Activated naive CD8-positive, alpha-beta T cell treated with anti-CD3 and anti-CD28 coated beads, Interleukin-2, amount 10 ng/mL, durations not matched to agents 7 days and 5 days (primary cell): Measurements from ENCODE around the gene SLC25A17. TPM values are rescaled to one million over a fixed set of nuclear protein-coding genes. Genes with fewer than 3 reads are reported as not detected.
"Not testable (repeated sequence)": the region's sequence is repeated elsewhere in the genome, so short reads cannot be mapped to it uniquely, and the experiment has no call there.

Source experiments
- ATAC-seq: fragments of 150-1000 bp; cut with Tn5 transposase; one replicate; pipeline ENCODE4 v1.10.0; 2021; ENCODE audit warnings: low read depth, moderate library complexity
- POLR2A ChIA-PET: fragments of 350-600 bp; sonication (Branson Sonifier 250); formaldehyde crosslinking; loops from one replicate; lab custom pipeline; 2021; ENCODE audit warnings: antibody characterized with exemption; lab: Charles Lee
- DNase-seq: peaks from one replicate; pipeline ENCODE4 v3.0.0; 2021
- H3K27ac Mint-ChIP-seq: one replicate; pipeline ENCODE4 v1.8.0; 2022; ENCODE audit warnings: mild to moderate bottlenecking, mixed read lengths
- H3K27me3 Mint-ChIP-seq: one replicate; pipeline ENCODE4 v1.8.0; 2022; ENCODE audit warnings: mild to moderate bottlenecking, moderate library complexity, mixed read lengths
- H3K36me3 Mint-ChIP-seq: one replicate; pipeline ENCODE4 v1.8.0; 2021; ENCODE audit warnings: mild to moderate bottlenecking, mixed read lengths
- H3K4me1 Mint-ChIP-seq: one replicate; pipeline ENCODE4 v1.8.0; 2021; ENCODE audit warnings: mixed read lengths
- H3K4me3 Mint-ChIP-seq: one replicate; pipeline ENCODE4 v1.8.0; 2022; ENCODE audit warnings: mild to moderate bottlenecking, moderate library complexity, mixed read lengths
- H3K9me3 Mint-ChIP-seq: one replicate; pipeline ENCODE4 v1.8.0; 2021; ENCODE audit warnings: mixed read lengths
- total RNA-seq, 2 experiments: library from RNA; stranded (reverse); gene quantifications; one replicate each; pipeline ENCODE4 v1.2.3, GENCODE V29; 2021

SLC25A17 gene
- total RNA-seq, 2 experiments from 2014 or later = 17.8 to 20.6 TPM

DNA sequence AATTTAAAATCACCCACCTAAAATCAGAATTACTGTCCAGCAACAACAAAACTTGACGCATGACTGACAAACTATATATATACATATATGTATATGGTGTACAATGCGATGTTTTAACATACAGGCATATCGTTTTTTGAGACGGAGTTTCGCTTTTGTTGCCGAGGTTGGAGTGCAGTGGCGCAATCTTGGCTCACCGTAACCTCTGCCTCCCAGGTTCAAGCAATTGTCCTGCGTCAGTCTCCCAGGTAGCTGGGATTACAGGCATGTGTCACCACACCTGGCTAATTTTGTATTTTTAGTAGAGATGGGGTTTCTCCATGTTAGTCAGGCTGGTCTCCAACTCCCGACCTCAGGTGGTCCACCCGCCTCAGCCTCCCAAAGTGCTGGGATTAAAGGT, 26.7 kb upstream of the SLC25A17 start:
- POLR2A ChIA-PET, H3K27me3 Mint-ChIP-seq, DNase-seq, H3K4me1 Mint-ChIP-seq, H3K9me3 Mint-ChIP-seq, H3K27ac Mint-ChIP-seq, H3K4me3 Mint-ChIP-seq, ATAC-seq: not testable (repeated sequence)
- H3K36me3 Mint-ChIP-seq = peaks cover 12% of the 10 kb centered on the region

DNA sequence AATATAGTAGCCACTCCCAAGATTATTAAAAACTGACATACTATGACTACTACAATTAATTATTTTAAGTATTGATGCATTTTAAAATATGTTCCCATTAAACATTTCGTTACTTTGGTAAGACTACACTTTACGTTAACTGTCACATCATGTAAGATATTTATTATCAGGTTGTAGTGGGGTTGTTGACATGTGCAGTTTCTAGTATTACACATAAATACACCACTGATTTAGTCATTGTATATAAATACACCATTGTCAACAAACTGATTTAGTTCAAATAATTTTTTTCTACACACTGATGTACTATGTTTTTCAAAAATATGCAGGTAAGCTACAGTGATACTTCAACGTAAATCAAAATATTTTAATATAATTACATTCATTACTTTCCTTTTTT, 25.8 kb upstream of the SLC25A17 start:
- Mint-ChIP-seq H3K36me3 (peaks cover 11% of the 10 kb centered on the region), H3K4me3 (no peak overlapping the region)

DNA sequence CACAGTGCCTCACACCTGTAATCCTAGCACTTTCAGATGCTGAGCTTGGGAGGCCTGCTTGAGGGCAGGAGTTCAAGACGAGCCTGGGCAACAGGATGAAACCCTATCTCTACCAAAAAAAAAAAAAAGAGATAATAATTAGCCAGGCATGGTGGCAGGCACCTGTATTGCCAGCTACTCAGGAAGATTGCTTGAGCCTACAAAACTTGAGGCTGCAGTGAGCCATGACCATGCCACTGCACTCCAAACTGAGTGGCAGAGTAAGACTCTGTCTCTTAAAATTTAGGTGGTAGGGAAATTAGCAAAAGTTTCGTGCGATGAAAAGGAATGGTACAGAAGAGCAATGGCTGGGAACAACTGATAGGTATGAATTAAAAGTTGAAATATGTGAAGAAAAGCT, 19.3 kb upstream of the SLC25A17 start:
- ATAC-seq (no peak), DNase-seq (no peak)
- Mint-ChIP-seq H3K27me3 (no peaks in the 10 kb centered on the region), H3K4me3 (no peak overlapping the region), H3K27ac (no peak overlapping the region), H3K9me3 (no peaks in the 10 kb centered on the region), H3K4me1 (peaks cover 6% of the 10 kb centered on the region), H3K36me3 (peaks cover 12% of the 10 kb centered on the region)
- POLR2A ChIA-PET = no interaction called here

More for the DNA sequence above, 25.8 kb upstream of the SLC25A17 start:
- POLR2A ChIA-PET = no interaction called here
- no peaks in the 10 kb centered on the region for H3K27me3 Mint-ChIP-seq
- no peak overlapping the region for H3K27ac Mint-ChIP-seq
- no peaks in the 10 kb centered on the region for H3K9me3 Mint-ChIP-seq
- ATAC-seq (no peak), DNase-seq (no peak)
- H3K4me1 Mint-ChIP-seq = peaks cover 2% of the 10 kb centered on the region

DNA sequence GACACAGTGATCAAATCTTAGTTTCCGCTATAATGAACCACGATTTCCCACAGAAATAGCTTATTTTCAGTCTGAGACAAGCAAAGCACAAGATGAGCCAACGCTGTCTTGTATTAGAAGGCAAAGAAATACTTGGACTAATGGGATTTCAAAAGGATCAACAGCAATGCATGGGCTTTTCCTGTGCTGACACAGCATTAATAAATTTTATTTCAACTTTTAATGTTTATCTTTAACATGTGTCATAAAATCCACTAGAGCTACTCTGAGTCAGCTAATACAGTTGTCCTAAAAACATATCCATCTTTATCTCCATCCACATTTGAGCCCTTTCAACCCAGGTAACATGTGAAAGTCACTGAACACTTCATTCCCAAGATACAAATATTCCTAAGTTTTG, 15.5 kb upstream of the SLC25A17 start:
- Mint-ChIP-seq H3K27ac (no peak overlapping the region), H3K9me3 (no peaks in the 10 kb centered on the region), H3K4me1 (peaks cover 8% of the 10 kb centered on the region), H3K36me3 (peaks cover 13% of the 10 kb centered on the region), H3K4me3 (no peak overlapping the region), H3K27me3 (no peaks in the 10 kb centered on the region)
- POLR2A ChIA-PET = no interaction called here
- no peak for DNase-seq
- ATAC-seq = no peak

DNA sequence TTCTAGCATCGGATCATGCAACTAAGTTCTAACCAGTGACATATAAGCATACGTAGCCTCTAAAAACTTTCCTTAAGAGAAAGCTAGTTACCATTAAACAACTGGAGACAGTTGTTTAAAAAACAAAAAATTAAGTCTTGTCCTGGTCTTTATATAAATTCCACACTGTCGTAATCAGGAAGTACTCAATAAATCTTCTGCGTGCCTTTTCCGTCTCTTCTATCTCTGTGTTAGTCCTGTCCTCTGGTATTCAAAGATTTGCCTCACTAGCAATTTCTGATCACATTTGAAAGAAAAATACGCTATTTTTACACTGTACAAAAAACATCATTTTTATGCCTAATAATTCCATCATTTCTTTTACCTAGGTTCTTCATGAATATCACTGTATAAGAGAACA, 10.0 kb upstream of the SLC25A17 start:
- POLR2A ChIA-PET = no interaction called here
- peaks cover 17% of the 10 kb centered on the region for H3K36me3 Mint-ChIP-seq

DNA sequence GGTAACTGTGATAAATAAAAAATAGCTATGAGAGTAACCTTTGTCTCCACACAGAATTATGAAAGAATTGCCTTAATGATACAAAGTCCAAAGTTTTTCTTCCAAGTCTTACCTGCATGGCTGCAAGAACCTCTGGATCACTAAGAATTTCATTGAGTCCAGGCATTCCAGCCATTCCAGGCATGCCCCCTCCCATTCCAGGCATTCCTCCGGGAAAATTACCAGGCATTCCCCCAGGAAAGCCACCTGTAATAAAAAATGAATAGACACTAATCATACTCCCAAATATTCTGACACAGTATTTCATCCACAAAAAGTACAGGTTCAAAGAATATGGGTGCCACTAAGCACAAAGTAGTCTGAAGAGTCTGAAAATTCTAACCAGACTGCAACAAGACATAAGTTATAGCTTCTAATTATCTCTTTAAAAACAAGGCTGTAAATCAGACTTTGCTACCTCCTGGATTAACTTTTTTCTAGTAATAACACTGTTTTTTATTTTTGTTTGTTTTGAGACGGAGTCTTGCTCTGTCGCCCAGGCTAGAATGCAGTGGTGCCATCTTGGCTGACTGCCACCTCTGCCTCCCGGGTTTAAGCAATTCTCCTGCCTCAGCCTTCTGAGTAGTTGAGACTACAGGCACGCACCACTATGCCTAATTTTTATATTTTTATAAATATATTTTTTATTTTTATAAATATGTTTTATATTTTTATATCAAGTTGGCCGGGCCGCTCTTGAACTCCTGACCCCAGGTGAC, 8.0 kb upstream of the SLC25A17 start:
- H3K27me3 Mint-ChIP-seq = no peaks in the 10 kb centered on the region
- no peak overlapping the region for H3K27ac Mint-ChIP-seq
- H3K4me3 Mint-ChIP-seq = no peak overlapping the region
- H3K4me1 Mint-ChIP-seq = no peaks in the 10 kb centered on the region
- DNase-seq = no peak
- POLR2A ChIA-PET = no interaction called here
- ATAC-seq = no peak
- H3K36me3 Mint-ChIP-seq = peaks cover 14% of the 10 kb centered on the region
- H3K9me3 Mint-ChIP-seq = no peaks in the 10 kb centered on the region

More for the DNA sequence above, 10.0 kb upstream of the SLC25A17 start:
- DNase-seq (no peak), ATAC-seq (no peak)
- Mint-ChIP-seq H3K9me3 (no peaks in the 10 kb centered on the region), H3K27me3 (no peaks in the 10 kb centered on the region), H3K4me3 (no peak overlapping the region), H3K4me1 (peaks cover 1% of the 10 kb centered on the region), H3K27ac (no peak overlapping the region)

DNA sequence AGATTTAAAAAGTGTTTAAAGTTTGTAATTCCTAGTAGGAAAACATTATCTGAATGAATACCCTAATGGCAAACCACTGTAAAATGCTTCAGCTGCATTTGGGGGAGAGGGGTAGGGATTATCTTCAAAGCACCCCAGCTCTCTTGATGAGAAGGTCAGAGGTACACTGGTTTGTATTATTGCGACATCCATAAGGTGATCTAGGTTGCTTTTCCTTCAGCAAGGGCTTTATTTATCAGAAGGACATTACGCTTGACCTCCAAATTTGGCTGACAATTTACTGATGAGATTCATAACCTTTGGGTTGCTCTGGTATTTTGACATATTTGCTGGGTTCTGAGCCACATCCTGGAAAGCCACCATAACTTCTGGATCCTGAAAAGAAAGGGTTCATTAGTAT, 7.1 kb upstream of the SLC25A17 start:
- ATAC-seq, H3K4me1 Mint-ChIP-seq, POLR2A ChIA-PET, H3K4me3 Mint-ChIP-seq, H3K27ac Mint-ChIP-seq, H3K9me3 Mint-ChIP-seq, DNase-seq, H3K27me3 Mint-ChIP-seq: not testable (repeated sequence)
- peaks cover 13% of the 10 kb centered on the region for H3K36me3 Mint-ChIP-seq

DNA sequence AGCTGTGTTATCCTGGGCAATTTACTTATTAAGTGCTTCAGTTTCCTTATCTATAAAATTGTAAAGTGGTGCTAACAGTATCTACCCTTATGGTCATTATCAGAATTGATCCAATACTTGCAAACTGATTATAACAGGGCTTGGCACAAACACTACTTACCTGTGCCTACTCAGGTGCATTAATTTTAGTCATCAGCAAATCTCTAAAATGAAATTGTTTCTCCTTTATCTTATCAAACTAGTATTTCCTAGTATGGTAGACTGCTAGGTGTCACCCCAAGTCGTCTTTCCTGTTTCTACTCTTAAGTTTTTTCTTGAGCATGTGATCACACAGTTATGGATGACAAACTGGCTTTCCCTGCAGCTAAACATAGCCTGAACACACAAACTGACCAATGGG, 4.3 kb upstream of the SLC25A17 start:
- DNase-seq (no peak), ATAC-seq (no peak)
- POLR2A ChIA-PET = no interaction called here
- no peak overlapping the region for H3K27ac Mint-ChIP-seq
- no peaks in the 10 kb centered on the region for H3K27me3 Mint-ChIP-seq
- peaks cover 6% of the 10 kb centered on the region for H3K36me3 Mint-ChIP-seq
- no peak overlapping the region for H3K4me3 Mint-ChIP-seq
- H3K4me1 Mint-ChIP-seq = peaks cover 6% of the 10 kb centered on the region
- H3K9me3 Mint-ChIP-seq = no peaks in the 10 kb centered on the region

DNA sequence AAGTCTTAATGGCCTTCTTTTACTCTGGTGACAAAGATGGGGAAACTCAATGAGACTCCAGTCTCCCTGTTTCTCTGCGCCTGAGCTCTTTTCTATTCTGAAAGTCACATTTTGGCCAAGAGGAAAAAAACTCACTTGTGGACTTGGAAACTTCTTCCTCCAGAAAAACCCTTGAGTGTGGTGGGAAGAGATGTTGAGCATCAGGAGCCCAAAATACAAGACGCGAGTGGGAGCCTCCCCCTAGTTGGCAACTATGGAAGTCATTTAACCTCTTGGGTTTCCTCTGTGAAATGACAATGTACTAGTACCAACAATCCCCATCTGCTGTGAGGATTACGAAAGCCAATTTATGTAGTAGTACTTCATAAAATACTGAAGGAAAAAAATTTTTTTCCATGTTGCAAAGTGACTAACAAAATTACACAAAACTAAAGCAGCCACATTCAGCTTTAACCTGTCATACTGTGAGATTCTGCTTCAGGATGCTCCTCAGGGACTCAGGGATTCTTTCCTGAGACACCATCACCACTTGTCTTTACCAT, 524 bp upstream of the SLC25A17 start:
- Mint-ChIP-seq H3K27ac (peak overlapping the region; percentile 80), H3K9me3 (no peaks in the 10 kb centered on the region), H3K27me3 (no peaks in the 10 kb centered on the region), H3K4me3 (peak overlapping the region; percentile 88), H3K36me3 (peaks cover 13% of the 10 kb centered on the region), H3K4me1 (peaks cover 21% of the 10 kb centered on the region)
- no peak for DNase-seq
- no peak for ATAC-seq
- POLR2A ChIA-PET = interaction anchor here (0.6 to 2.0 kb wide), 3 partner anchors 37 to 137 kb away, joined by 3 to 11 read pairs (median 10); partner anchors contain the start of genes ST13 and XPNPEP3

DNA sequence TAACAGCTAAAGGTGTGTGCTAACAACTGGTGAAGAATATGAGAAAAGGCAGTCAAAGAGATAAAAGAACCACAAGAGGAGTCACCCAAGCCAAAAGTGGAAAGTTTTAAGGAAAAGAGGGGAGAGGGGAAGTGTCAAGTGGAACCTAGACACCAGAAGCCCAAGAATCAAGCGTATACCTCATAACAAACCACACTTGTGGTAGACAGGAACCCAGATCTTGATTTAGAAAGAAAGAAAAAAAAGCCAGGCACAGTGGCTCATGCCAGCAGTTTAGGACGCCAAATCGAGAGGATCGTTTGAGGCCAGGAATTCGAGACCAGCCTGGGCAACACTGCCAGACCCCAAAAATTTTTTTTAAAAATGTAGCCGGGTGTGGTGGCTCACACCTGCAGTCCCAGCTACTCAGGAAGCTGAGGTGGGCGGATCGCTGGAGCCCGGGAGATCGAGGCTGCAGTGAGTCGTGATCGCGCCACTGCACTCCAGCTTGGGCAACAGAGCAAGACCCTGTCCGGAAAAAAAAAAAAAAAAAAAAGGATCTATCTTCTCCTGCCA, 877 bp downstream of the SLC25A17 start:
- Mint-ChIP-seq H3K4me3 (peak overlapping the region; percentile 88), H3K27ac (peak overlapping the region; percentile 55), H3K9me3 (no peaks in the 10 kb centered on the region), H3K4me1 (peaks cover 21% of the 10 kb centered on the region), H3K27me3 (no peaks in the 10 kb centered on the region), H3K36me3 (peaks cover 17% of the 10 kb centered on the region)
- DNase-seq (peak; percentile 46), ATAC-seq (peak; percentile 13)
- POLR2A ChIA-PET = interaction anchor here (0.6 to 2.0 kb wide), 7 partner anchors 38 to 870 kb away, joined by 3 to 11 read pairs (median 4); partner anchors contain the start of genes PMM1, SNU13, ST13 and XPNPEP3

DNA sequence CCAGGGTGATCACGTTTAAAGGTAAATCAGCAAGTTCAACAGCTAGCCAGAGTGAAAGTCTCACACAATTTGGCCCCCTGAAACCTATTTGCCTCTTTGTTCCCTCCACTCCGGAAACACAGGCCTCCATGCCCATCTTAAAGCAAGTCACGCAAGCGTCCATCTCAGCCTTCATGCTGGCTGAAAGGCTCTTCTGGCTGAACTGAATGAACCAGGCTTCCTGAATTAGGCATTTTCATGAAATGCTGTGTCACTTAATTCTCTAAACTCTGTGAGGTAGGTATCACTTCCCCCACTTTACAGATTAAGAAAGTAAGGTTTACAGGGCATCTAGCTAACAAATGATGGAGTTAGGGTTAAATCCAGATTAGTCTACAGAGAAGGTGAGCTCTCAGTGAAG, 1.4 kb downstream of the SLC25A17 start:
- Mint-ChIP-seq H3K4me3 (peak overlapping the region; percentile 88), H3K27me3 (no peaks in the 10 kb centered on the region), H3K36me3 (peaks cover 21% of the 10 kb centered on the region), H3K4me1 (peaks cover 21% of the 10 kb centered on the region), H3K27ac (peak overlapping the region; percentile 55), H3K9me3 (no peaks in the 10 kb centered on the region)
- no peak for ATAC-seq
- DNase-seq = no peak
- POLR2A ChIA-PET = interaction anchor here (0.6 to 2.0 kb wide), 3 partner anchors 39 to 91 kb away, joined by 3 to 11 read pairs (median 10); partner anchors contain the start of genes ST13 and XPNPEP3

DNA sequence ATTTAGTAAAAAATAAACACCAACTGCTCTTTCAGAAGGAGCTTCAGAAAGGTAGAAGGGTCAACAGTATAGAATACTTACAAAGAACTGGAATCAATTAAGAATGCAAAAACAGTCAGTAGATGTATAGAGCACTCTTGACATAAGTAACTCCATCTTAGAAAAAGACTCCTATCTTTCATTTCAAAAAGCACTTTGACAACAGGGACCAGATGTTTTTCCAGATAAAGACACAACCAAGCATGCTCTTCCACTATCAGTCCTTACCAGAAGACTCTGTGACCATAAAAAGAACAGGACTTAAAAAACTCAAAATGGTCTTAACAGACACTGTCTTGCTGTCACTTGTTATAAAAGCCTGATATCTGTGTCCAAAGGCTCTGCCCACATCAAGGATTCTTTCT, 5.2 kb downstream of the SLC25A17 start:
- Mint-ChIP-seq H3K4me3 (no peak overlapping the region), H3K27me3 (no peaks in the 10 kb centered on the region), H3K4me1 (peaks cover 18% of the 10 kb centered on the region), H3K27ac (no peak overlapping the region), H3K9me3 (no peaks in the 10 kb centered on the region), H3K36me3 (peaks cover 25% of the 10 kb centered on the region)
- ATAC-seq (no peak), DNase-seq (no peak)
- POLR2A ChIA-PET = no interaction called here

DNA sequence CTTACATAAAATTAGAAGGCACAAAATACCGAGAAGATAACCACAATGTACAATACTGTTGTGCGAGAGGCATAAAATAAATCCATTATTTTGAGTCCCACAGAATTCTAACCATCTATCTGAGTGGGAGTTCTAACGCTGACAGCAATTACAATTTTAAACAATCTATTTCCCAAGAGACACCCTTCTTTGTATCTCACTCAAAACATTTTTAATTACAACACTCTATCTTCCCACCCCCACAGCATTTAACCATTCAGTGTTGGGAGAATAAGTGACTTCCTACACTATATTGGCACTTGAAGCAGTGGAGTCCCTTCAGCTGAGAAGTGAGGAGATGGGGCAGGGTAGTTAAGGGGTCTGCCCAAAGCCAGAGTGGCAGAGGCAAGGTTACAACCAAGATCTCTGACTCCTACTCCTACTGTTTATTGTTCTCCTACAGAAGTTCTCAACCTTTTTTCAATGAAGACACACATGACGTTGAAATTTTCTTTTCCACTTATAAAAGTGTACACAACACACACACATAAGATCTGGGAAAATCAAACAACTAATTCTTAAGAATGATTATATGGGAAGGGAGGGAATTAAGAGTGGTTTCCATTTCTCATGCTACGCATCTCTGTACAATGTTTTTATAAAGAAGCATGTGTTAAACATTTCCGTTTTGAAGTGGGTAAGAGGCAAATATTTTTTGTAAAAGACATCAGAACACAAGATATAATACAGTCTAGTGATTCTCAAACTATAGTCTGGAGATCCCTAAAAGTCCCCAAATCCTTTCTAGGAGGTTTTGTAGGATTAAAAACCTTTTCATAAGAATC, 10.9 kb downstream of the SLC25A17 start:
- DNase-seq = no peak
- peaks cover 15% of the 10 kb centered on the region for H3K36me3 Mint-ChIP-seq
- ATAC-seq = no peak
- H3K4me1 Mint-ChIP-seq = peaks cover 3% of the 10 kb centered on the region
- POLR2A ChIA-PET = no interaction called here
- H3K27me3 Mint-ChIP-seq = no peaks in the 10 kb centered on the region
- H3K27ac Mint-ChIP-seq = no peak overlapping the region
- H3K4me3 Mint-ChIP-seq = no peak overlapping the region
- H3K9me3 Mint-ChIP-seq = no peaks in the 10 kb centered on the region
